A673 (cell line): ENCODE measurements around the gene MAP3K10. TPM values are rescaled to one million over a fixed set of nuclear protein-coding genes. Genes with fewer than 3 reads are reported as not detected.
A peak's percentile ranks its signal among the peaks of the same experiment; 100 is the strongest.

Experiments used
- BruUV-seq: library from RNA; stranded (reverse); fragments of 400-500 nt; replicated peaks from 2 replicates; lab custom pipeline; 2021; lab: Mats Ljungman, UMichigan
- CTCF ChIA-PET: fragments of 300-600 bp; sonication (Branson Sonifier 250); formaldehyde crosslinking; loops from one replicate; lab custom pipeline; 2022; ENCODE audit warnings: antibody characterized with exemption; lab: Charles Lee
- POLR2A ChIA-PET: fragments of 300-600 bp; sonication (Branson Sonifier 250); formaldehyde crosslinking; loops from one replicate; lab custom pipeline; 2022; ENCODE audit warnings: antibody characterized with exemption; ENCODE audit not compliant: low non-redundant PET; lab: Charles Lee
- DNase-seq: peaks from one replicate; pipeline ENCODE4 v3.0.0-alpha.2; 2015; ENCODE audit warnings: low spot score
- H3K27ac ChIP-seq: fragments of 200-600 bp; sonication (generic); 2 replicates; pipeline ENCODE4 v1.5.1; 2016; ENCODE audit warnings: mixed run types, low read depth, mild to moderate bottlenecking, mixed read lengths, antibody characterized with exemption, low read length; ENCODE audit not compliant: poor library complexity, severe bottlenecking
- H3K27me3 ChIP-seq: fragments of 200-600 bp; sonication (generic); replicated peaks from 2 replicates; pipeline ENCODE4 v1.6.1; 2017; ENCODE audit warnings: mixed run types, low read depth, mild to moderate bottlenecking, mixed read lengths, antibody characterized with exemption, low read length; ENCODE audit not compliant: insufficient read depth, poor library complexity
- H3K36me3 ChIP-seq: fragments of 200-600 bp; sonication (generic); 2 replicates; pipeline ENCODE4 v1.6.1; 2016; ENCODE audit warnings: mixed run types, mild to moderate bottlenecking, mixed read lengths, antibody characterized with exemption, low read length; ENCODE audit not compliant: insufficient read depth, poor library complexity, severe bottlenecking
- H3K4me1 ChIP-seq: fragments of 200-600 bp; sonication (generic); 2 replicates; pipeline ENCODE4 v1.6.1; 2017; ENCODE audit warnings: mixed run types, mild to moderate bottlenecking, mixed read lengths, antibody characterized with exemption, low read length; ENCODE audit not compliant: insufficient read depth, poor library complexity, severe bottlenecking
- H3K4me3 ChIP-seq: fragments of 200-600 bp; sonication (generic); 2 replicates; pipeline ENCODE4 v1.5.1; 2016; ENCODE audit warnings: low read depth, mixed run types, mild to moderate bottlenecking, mixed read lengths, low read length; ENCODE audit not compliant: poor library complexity, severe bottlenecking
- H3K9me3 ChIP-seq: fragments of 200-600 bp; sonication (generic); 2 replicates; pipeline ENCODE4 v1.6.1; 2016; ENCODE audit warnings: mixed run types, low read depth, mild to moderate bottlenecking, mixed read lengths, antibody characterized with exemption, low read length; ENCODE audit not compliant: poor library complexity, severe bottlenecking
- CTCF ChIP-seq: fragments of 300-800, 200-600 bp; sonication (generic); conservative IDR thresholded peaks from 2 replicates; pipeline ENCODE4 v1.5.1; 2017; ENCODE audit warnings: low read depth, mild to moderate bottlenecking, antibody characterized with exemption, low read length, moderate library complexity, mixed read lengths
- EZH2 ChIP-seq: fragments of 200-600 bp; sonication (generic); IDR thresholded peaks from 2 replicates; pipeline ENCODE4 v1.6.1; 2017; ENCODE audit warnings: borderline replicate concordance, low read depth, mild to moderate bottlenecking, mixed read lengths, antibody characterized with exemption, low read length; ENCODE audit not compliant: poor library complexity, severe bottlenecking
- intact Hi-C: fragments of 100-400 bp; cut with micrococcal nuclease; formaldehyde crosslinking; loops from one replicate; pipeline ENCODE4 v1.10.0; 2022; ENCODE audit not compliant: unreplicated experiment
- total RNA-seq: library from RNA; stranded (reverse); gene quantifications from 2 replicates; pipeline ENCODE4 v1.2.3, GENCODE V29; 2021

The MAP3K10 gene
- total RNA-seq, 1 experiment from 2014 or later: 17.8 TPM

GRCh38 chr19:40192758-40193586 is 1.7 kb downstream of the MAP3K10 start:
- no peak overlapping the region for H3K27ac ChIP-seq
- no peaks in the 10 kb centered on the region for H3K27me3 ChIP-seq
- H3K9me3 ChIP-seq: no peaks in the 10 kb centered on the region
- POLR2A ChIA-PET: no interaction called here
- H3K4me1 ChIP-seq: no peaks in the 10 kb centered on the region
- intact Hi-C loops: no loop called here
- DNase-seq: peak; percentile 34
- peak overlapping the region; percentile 100 for H3K4me3 ChIP-seq
- BruUV-seq: no TSS peak
- CTCF ChIA-PET: no interaction called here
- TF ChIP-seq EZH2: no peak
- no peak for TF ChIP-seq CTCF
- H3K36me3 ChIP-seq: no peaks in the 10 kb centered on the region

GRCh38 chr19:40193587-40193849 is 2.3 kb downstream of the MAP3K10 start:
- CTCF ChIA-PET: no interaction called here
- intact Hi-C loops: no loop called here
- TF ChIP-seq EZH2 (no peak), CTCF (no peak)
- no peak overlapping the region for H3K4me3 ChIP-seq
- no peaks in the 10 kb centered on the region for H3K9me3 ChIP-seq
- no peak for DNase-seq
- BruUV-seq: no TSS peak
- no peaks in the 10 kb centered on the region for H3K36me3 ChIP-seq
- no peaks in the 10 kb centered on the region for H3K27me3 ChIP-seq
- H3K27ac ChIP-seq: no peak overlapping the region
- H3K4me1 ChIP-seq: no peaks in the 10 kb centered on the region
- POLR2A ChIA-PET: no interaction called here

- H3K36me3 ChIP-seq: no peaks in the 10 kb centered on the region
- H3K9me3 ChIP-seq: no peaks in the 10 kb centered on the region
- BruUV-seq: no TSS peak
- no peak overlapping the region for H3K27ac ChIP-seq
- CTCF ChIA-PET: interaction anchor here (0.6 kb wide), 1 partner anchor 55 kb away, joined by 4 read pairs; no protein-coding TSS in a partner anchor
- no peak overlapping the region for H3K4me3 ChIP-seq
- H3K27me3 ChIP-seq: no peaks in the 10 kb centered on the region
- DNase-seq: no peak
- no peaks in the 10 kb centered on the region for H3K4me1 ChIP-seq
- POLR2A ChIA-PET: interaction anchor here (0.6 kb wide), 1 partner anchor 55 kb away, joined by 21 read pairs; no protein-coding TSS in a partner anchor
- intact Hi-C loops: no loop called here
- TF ChIP-seq EZH2: no peak
- no peak for TF ChIP-seq CTCF
Observed at GRCh38 chr19:40198272-40198990, 7.2 kb downstream of the MAP3K10 start.
